Gastrocnemius medialis (tissue), 4 donors: ENCODE measurements around the gene NKTR.

ENCODE experiments used
- POLR2A ChIP-seq, 2 donors: fragments of 450-650 bp; IDR thresholded peaks; one replicate each; pipeline ENCODE4 v1.6.1; 2017; ENCODE audit warnings: antibody characterized with exemption in 2 of 2, mild to moderate bottlenecking in 2 of 2, moderate library complexity in 2 of 2
- TF ChIP-seq, protein P1 (sequence below), 5 experiments: fragments of 450-650 bp in 3 of 5; fragments of 200-600 bp in 2 of 5; sonication (generic) in 2 of 5; IDR thresholded peaks in 4 of 5; conservative IDR thresholded peaks in 1 of 5; 1 replicate in 4 of 5; 2 replicates in 1 of 5; pipeline ENCODE4 v1.5.1; 2016 to 2019; ENCODE audit warnings: antibody characterized with exemption in 5 of 5, mild to moderate bottlenecking in 3 of 5, moderate library complexity in 3 of 5

DNA sequence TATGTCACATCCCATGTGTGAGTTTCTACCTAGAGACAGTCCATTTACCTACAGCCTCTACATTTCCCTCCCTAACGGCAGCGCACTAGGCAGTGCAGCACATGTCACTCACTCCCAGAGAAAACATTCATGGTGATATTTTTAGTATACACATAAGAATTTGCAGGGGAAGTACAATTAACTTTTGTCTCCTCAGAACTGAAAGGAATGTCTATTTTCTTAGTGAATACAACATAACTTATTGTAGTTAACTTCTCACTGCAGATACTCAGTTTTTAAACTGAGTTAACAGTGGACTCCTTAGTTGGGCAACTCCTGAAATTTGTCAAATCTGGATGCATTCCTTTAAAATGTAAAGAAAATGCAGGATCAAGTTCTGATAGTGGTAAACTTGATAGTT is 48.5 kb downstream of the NKTR start:
- TF ChIP-seq, protein P1, sequence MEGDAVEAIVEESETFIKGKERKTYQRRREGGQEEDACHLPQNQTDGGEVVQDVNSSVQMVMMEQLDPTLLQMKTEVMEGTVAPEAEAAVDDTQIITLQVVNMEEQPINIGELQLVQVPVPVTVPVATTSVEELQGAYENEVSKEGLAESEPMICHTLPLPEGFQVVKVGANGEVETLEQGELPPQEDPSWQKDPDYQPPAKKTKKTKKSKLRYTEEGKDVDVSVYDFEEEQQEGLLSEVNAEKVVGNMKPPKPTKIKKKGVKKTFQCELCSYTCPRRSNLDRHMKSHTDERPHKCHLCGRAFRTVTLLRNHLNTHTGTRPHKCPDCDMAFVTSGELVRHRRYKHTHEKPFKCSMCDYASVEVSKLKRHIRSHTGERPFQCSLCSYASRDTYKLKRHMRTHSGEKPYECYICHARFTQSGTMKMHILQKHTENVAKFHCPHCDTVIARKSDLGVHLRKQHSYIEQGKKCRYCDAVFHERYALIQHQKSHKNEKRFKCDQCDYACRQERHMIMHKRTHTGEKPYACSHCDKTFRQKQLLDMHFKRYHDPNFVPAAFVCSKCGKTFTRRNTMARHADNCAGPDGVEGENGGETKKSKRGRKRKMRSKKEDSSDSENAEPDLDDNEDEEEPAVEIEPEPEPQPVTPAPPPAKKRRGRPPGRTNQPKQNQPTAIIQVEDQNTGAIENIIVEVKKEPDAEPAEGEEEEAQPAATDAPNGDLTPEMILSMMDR (IDR thresholded peaks at IDR 0.05 in 4 of 5, conservative IDR thresholded peaks at IDR 0.05 in 1 of 5) = no peak
- TF ChIP-seq POLR2A (IDR thresholded peaks at IDR 0.05) = no peak
